Keratinocyte (primary cell): ENCODE data around the gene PYGO1.

ENCODE experiments used
- CTCF ChIP-seq, 3 experiments: IDR thresholded peaks in 1 of 3; conservative IDR thresholded peaks in 1 of 3; optimal IDR thresholded peaks in 1 of 3; 2 replicates in 2 of 3; 3 replicates in 1 of 3; pipeline versions ENCODE3 to v1.5.1; 2011; ENCODE audit warnings: low read length in 3 of 3, mild to moderate bottlenecking in 3 of 3, moderate library complexity in 2 of 3, control low read depth in 1 of 3, inconsistent platforms in 1 of 3; ENCODE audit not compliant: insufficient read depth in 2 of 3; ENCODE audit errors: extremely low read depth in 1 of 3
- EZH2 ChIP-seq: IDR thresholded peaks from one replicate; pipeline ENCODE4 v1.6.1; 2012; ENCODE audit warnings: inconsistent platforms, mild to moderate bottlenecking, low read length, moderate library complexity

- TF ChIP-seq CTCF (optimal IDR thresholded peaks at IDR 0.05 in 1 of 3, IDR thresholded peaks at IDR 0.05 in 1 of 3, conservative IDR thresholded peaks at IDR 0.05 in 1 of 3; ENCODE audit: extremely low read depth in 1 of 3, insufficient read depth in 2 of 3, low read length in 3 of 3) (no peak), EZH2 (no peak)
Observed at GRCh38 chr15:55518009-55518408, 70.1 kb downstream of the PYGO1 start.
